ENCODE measurements around the gene HDAC3.
"Not testable (repeated sequence)": the region's sequence is repeated elsewhere in the genome, so short reads cannot be mapped to it uniquely, and the experiment has no call there.

Gene HDAC3

DNA sequence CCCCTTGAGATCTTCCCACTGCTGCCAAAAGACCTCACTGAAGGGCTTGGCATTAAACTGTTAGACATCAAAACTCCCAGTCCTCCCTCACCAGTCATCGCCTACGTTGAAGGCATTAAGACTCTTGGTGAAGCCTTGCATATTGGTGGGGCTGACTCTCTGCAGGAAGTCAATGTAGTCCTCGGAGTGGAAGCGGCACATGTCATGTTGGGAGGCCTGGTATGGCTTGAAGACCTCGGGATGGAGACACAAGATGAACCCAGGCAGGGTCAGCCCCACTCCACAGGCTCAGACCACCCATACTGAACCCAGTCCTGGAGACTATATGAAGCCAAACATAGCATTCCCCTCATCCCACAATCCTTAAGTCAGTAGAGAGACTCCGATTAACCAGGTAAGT, 1.9 kb downstream of the HDAC3 start:
- no peak for DNase-seq (ENCODE audit: low read depth)

DNA sequence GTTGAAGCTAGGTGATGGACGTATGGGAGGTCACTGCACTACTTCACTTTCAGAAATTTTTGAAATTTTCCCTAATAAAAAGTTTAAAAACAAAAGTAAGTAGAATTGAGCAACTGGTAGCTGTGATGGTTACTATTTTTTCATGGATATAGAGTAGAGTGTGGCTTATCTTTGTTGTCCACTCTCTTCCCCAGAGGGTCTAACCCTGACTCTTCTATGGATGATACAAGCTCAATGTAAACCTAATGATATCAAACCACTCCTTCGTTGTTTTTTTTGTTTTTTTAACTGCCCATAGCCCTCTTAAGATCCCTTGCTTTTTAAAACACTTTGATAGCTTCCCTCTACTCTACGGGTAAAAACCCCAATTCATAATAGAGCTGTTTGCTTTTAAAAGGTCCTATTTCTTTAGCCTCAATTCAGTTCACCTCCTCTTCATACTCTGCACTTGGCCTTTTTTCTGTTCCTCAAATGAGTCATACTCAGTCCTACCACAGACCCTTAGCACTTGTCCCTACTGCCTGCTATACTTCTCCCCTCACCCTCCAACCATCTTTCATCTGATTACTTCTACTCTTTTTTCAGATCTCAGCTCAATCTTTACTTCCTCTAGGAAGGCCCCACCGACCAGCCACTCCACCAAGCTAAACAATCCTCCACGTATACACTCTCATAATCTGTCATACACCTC, 2.6 kb downstream of the HDAC3 start:
- no peak for DNase-seq (ENCODE audit: low read depth)

DNA sequence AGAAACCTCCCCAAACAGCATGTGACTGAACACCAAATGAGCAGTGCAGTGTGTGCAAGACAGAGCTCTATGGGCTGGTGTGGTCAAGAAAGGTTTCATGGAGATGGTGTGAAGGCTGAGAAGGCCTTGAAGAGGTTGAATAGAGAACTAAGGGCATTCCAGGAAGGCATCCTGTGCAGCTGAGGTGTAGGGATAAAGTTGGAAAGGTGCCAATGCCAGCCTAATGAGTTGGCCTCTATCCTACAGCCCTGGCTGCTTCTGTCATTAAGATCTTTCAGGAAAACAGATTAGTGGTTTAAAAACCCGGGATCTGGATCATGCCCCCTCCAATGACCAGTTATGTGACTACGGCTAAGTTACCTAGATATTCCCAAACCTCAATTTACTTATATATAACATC, 4.0 kb downstream of the HDAC3 start:
- DNase-seq (ENCODE audit: low read depth): no peak

- DNase-seq (ENCODE audit: low read depth): no peak
These were observed 6.0 kb downstream of the HDAC3 start for GRCh38 chr5:141630570-141631140.

GRCh38 chr5:141628175-141628788, 8.4 kb downstream of the HDAC3 start:
- DNase-seq (ENCODE audit: low read depth): no peak

DNA sequence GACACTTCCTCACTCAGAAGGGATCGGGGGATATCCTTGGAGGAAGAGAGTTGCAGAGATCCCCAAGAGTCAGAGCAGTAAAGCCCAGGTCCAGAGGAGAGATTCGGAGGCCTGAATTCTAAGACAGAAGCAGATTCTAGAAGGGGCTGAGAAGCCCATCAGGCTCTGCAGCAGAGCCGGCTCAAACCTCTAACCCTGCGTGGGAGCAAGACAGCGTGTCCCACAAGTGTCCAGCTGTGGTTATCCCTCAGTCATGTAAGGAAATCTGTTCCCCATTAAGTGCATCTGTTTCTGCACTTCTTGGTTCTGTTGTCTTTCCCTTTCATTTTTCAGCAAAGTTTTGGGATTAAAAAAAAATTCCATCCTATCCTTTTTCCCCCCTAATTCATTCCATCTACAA, 13.0 kb downstream of the HDAC3 start:
- DNase-seq (ENCODE audit: low read depth): no peak

DNA sequence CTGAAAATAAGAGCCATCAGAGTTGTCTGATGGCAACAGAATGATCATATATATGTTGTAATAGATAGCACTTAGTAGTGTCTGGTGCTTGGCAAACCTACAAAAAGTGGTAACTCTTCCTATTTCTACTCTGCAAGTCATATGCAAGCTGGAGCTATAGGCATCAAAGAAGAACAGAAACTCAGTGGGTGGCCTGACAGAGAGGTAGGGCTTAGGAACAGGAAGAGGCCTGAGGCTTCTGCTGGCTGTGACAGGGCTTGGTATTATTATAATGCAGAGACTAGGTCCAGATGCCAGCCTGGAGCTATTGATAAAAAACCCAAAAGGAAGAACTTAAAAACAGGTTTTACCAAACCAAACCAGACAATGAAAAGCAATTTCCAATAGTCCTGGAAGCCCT, 13.5 kb downstream of the HDAC3 start:
- DNase-seq (ENCODE audit: low read depth): no peak

GRCh38 chr5:141618804-141619554, 17.7 kb downstream of the HDAC3 start, which contains the start of gene DIAPH1:
DIAPH1 (minus strand) TSS chr5:141619000; CDS start chr5:141618914, 86 bp downstream.
- peak; percentile 96 for DNase-seq (ENCODE audit: low read depth)

GRCh38 chr5:141618030-141618803, 18.4 kb downstream of the HDAC3 start:
- no peak for DNase-seq (ENCODE audit: low read depth)

DNA sequence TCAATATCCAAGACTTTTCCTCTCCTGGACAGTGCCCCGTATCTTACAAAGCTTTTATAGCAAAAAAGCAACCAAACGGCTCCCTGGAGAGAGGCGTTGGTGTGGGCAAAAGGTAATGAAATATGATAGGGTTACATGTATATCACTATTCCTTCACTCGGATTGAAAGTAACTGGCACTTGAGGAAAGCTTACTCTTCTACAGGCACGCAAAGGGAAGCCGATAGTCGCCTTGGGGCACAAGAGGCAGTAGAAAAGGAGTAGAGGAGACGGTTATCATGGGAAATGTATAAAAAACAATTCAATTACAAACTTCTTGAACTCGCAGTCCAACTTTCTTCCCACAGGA, 19.0 kb downstream of the HDAC3 start:
- DNase-seq (ENCODE audit: low read depth): no peak

DNA sequence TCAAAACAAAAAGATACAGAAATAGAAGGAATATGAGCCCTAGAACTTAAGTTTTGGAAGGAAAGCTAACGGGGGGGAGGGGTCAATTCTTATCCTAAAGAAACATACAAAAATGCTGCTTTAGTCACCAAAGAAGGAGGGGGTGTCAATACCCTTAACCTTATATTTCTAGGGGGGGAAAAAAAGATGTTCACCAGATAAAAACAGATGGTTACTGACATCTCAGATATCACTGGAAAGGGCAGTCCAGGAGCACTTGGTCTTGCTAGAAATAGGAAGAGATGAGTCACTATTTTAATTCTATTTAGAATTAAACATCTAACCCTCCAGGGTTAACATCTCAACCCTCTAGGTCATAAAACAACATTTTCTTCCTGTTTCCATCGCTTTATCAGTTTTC, 19.5 kb downstream of the HDAC3 start:
- no peak for DNase-seq (ENCODE audit: low read depth)

- DNase-seq (ENCODE audit: low read depth): no peak
These were observed 20.5 kb downstream of the HDAC3 start for GRCh38 chr5:141615991-141616720.

DNA sequence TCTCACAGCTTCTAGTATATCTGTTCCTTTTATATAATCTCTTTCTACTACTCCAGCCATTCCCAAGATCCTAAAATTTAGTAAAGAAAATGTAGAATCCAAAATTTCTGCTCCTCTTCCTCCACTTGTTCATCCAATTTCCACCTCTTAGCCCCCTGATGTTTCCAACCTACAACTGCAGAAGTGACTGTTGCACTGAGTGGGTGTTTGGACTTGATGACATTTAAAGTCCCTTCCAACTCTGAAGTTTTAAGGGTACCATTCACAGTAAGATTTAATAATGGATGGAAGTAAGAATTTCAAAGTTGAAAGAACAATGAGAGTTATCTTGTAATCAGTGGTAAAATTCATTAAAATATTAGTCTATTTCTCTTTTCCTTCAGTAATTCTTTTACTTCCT, 23.3 kb downstream of the HDAC3 start:
- no peak for DNase-seq (ENCODE audit: low read depth)

DNA sequence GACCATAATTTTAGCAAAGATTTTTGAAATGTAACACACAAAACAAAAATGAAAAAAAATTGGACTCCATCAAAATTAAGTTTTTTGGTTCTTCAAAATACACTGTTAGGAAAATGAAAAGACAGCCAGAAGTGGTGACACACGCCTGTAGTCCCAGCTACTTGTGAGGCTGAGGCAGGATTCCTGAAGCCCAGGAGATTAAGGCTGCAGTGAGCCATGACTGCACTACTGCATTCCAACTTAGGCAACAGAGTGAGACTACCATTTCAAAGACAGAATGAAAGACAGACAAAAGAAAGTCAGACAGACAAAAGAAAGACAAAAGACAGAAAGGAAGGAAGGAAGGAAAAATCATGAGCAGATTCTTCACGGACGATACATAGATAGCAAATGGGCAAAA, 25.4 kb downstream of the HDAC3 start:
- DNase-seq (ENCODE audit: low read depth): no peak

GRCh38 chr5:141609921-141610320, 26.7 kb downstream of the HDAC3 start:
- DNase-seq (ENCODE audit: low read depth): not testable (repeated sequence)

GRCh38 chr5:141609044-141609443, 27.6 kb downstream of the HDAC3 start:
- DNase-seq (ENCODE audit: low read depth): no peak

GRCh38 chr5:141608557-141608956, 28.1 kb downstream of the HDAC3 start:
- no peak for DNase-seq (ENCODE audit: low read depth)

GRCh38 chr5:141608046-141608445, 28.6 kb downstream of the HDAC3 start:
- DNase-seq (ENCODE audit: low read depth): no peak

DNA sequence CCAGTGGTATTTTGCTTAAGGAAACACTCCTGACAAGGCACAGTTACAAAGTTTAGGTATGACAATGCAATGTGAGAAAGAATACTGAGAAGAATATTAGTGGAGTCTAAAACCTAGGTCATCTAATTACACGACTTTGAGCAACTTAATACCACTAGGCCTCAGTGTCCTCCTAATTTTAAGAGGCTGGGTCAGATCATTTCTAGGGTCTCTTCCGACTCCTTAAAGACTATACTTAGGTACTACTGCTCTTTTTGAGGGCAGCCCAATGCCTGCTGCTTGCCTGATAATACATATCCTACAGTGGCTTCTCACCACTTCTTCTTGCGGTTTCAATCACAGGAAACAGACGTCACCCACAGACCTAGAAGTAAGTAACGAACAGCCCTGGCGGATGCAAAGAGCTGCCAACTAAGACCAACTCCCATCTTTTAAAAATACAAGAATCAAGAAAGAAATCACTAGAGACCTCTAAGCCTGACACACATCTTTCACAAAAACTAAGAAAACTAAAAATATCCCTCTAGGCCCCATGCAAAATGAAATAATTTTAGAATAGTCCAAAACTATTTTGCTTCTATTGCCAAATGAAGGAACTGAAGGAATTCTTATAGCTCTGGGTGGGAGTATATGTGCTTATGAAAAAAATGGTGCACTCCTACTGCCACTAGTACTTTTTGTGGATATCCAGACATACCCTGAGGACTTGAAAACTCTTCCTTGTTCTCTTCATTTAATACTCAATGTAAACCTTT, 30.9 kb downstream of the HDAC3 start:
- no peak for DNase-seq (ENCODE audit: low read depth)

DNA sequence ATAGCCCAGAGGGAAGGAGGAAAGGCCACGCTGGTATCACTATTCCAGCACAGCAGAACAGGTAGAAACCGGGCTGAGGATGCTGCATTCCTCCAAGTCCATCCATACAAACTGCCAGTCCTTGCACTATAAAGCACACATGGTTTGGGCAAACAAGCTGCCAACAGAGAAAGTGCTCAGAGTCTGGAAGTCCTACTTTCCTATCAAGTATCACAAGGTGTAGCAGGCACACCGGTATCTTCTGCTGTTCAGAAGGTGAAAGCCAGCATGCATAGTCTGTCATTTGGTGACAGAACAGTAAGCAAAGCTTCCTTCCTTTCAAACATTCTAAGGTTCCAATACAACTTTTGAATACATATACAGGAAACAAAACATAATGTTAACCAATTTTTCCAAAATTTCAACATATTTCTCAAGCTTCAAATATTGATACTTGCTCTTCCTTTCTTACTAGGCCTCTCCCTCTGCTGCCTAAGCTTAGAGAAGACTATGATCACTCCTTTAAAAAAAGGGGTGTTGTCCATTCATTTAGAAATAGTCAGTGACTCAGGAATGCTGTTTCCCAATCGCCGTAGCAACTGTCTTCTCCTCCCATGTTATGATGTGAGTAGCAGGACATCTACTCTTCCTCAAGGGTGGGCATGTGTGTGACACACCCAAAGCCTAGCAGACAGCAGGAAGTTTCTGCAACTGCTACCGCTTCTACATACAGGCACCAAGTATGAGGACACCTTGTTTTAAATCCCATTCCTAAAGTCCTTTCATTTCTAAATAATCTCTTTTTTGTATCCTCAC, 32.5 kb downstream of the HDAC3 start:
- no peak for DNase-seq (ENCODE audit: low read depth)
